Loucy (cell line): ENCODE measurements around the gene ZCCHC14.

Experiments
- EZH2phosphoT487 ChIP-seq: fragments of 200-600 bp; IDR thresholded peaks from 2 replicates; pipeline ENCODE4 v1.6.1; 2018; ENCODE audit warnings: antibody characterized with exemption, mild to moderate bottlenecking, moderate library complexity, borderline replicate concordance
- TF ChIP-seq, protein P1 (sequence below): fragments of 200-600 bp; sonication (generic); conservative IDR thresholded peaks from 2 replicates; pipeline ENCODE4 v1.5.1; 2014; ENCODE audit warnings: mild to moderate bottlenecking, antibody characterized with exemption, low read length

DNA sequence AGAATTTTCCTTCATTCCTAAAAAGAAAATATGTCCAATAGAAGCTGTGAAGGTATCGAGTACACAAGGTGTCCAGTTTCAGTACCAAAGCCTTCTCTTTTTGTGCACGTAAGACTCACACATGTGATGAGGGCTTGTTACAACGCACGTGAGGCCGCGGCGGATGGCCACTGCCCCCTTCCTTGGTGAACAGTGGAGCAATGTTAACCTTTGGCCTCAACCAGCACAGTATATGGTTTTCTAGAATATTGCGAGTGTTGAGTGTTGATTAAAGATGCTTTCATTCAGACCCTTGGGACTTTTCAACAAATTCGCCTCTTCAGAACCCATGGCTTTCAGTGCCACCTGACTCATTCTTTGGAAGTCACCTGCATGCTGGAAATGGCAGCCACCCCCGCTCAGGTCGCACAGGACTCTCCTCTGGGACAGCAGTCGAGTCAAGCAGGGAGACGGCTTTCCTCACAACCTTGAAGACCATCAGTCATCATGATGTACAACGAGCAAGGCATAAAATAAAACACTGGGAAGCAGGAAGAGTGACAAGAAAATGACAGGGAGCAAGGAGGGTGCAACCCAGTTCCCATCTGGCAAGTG is 86.2 kb downstream of the ZCCHC14 start:
- TF ChIP-seq, protein P1, sequence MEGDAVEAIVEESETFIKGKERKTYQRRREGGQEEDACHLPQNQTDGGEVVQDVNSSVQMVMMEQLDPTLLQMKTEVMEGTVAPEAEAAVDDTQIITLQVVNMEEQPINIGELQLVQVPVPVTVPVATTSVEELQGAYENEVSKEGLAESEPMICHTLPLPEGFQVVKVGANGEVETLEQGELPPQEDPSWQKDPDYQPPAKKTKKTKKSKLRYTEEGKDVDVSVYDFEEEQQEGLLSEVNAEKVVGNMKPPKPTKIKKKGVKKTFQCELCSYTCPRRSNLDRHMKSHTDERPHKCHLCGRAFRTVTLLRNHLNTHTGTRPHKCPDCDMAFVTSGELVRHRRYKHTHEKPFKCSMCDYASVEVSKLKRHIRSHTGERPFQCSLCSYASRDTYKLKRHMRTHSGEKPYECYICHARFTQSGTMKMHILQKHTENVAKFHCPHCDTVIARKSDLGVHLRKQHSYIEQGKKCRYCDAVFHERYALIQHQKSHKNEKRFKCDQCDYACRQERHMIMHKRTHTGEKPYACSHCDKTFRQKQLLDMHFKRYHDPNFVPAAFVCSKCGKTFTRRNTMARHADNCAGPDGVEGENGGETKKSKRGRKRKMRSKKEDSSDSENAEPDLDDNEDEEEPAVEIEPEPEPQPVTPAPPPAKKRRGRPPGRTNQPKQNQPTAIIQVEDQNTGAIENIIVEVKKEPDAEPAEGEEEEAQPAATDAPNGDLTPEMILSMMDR: no peak
- no peak for TF ChIP-seq EZH2phosphoT487
